Tibial artery (tissue), 4 donors: ENCODE measurements around the gene NSMF.

Source experiments
- DNase-seq, 2 donors: peaks; one replicate each; pipeline ENCODE4 v3.0.0-alpha.2; 2019
- H3K27ac ChIP-seq, 2 donors: fragments of 200-600 bp; sonication (generic) in 1 of 2; 1 replicate in 1 of 2; 2 replicates in 1 of 2; pipeline ENCODE4 v1.5.1; 2018 to 2019; ENCODE audit warnings: mild to moderate bottlenecking in 1 of 2
- H3K27me3 ChIP-seq, 2 donors: fragments of 200-600 bp; sonication (generic) in 1 of 2; one replicate each; pipeline versions ENCODE4 v1.5.1 to v1.6.0; 2016 to 2019
- H3K36me3 ChIP-seq, 3 donors: fragments of 200-600 bp; sonication (generic) in 2 of 3; one replicate each; pipeline ENCODE4 v1.5.1; 2016 to 2019; ENCODE audit warnings: mild to moderate bottlenecking in 2 of 3
- H3K4me1 ChIP-seq, 4 donors: fragments of 200-600 bp; sonication (generic) in 2 of 4; 1 replicate in 3 of 4; 2 replicates in 1 of 4; pipeline ENCODE4 v1.5.1; 2016 to 2019
- H3K4me3 ChIP-seq, 2 donors: fragments of 200-600 bp; sonication (generic) in 1 of 2; 1 replicate in 1 of 2; 2 replicates in 1 of 2; pipeline ENCODE4 v1.5.1; 2018 to 2019; ENCODE audit warnings: mild to moderate bottlenecking in 2 of 2
- H3K9me3 ChIP-seq, 3 donors: fragments of 200-600 bp; sonication (generic) in 1 of 3; one replicate each; pipeline ENCODE4 v1.5.1; 2016 to 2019
- CTCF ChIP-seq, 2 experiments: fragments of 200-600 bp in 1 of 2; fragments of 450-650 bp in 1 of 2; IDR thresholded peaks; one replicate each; pipeline ENCODE4 v1.5.1; 2017 to 2019; ENCODE audit warnings: antibody characterized with exemption in 2 of 2, mild to moderate bottlenecking in 1 of 2, moderate library complexity in 1 of 2
- intact Hi-C: fragments of 100-400 bp; cut with DNase I; formaldehyde crosslinking; loops from one replicate; pipeline ENCODE4 v1.15.0; 2023; ENCODE audit warnings: low total_unique reads

The NSMF gene

GRCh38 chr9:137441935-137442321 is 17.2 kb downstream of the NSMF start:
- Histone ChIP-seq H3K27me3 (peaks cover 0 to 65% of the 10 kb centered on the region in 2 donors), H3K9me3 (no peaks in the 10 kb centered on the region), H3K4me3 (peak overlapping the region in 1 of 2 donors; percentile 40), H3K36me3 (no peaks in the 10 kb centered on the region), H3K27ac (no peak overlapping the region), H3K4me1 (peaks cover 0 to 21% (median 12%) of the 10 kb centered on the region in 4 donors)
- intact Hi-C loops = no loop called here
- no peak for TF ChIP-seq CTCF (IDR thresholded peaks at IDR 0.05)
- DNase-seq = no peak

GRCh38 chr9:137441289-137441934 is 17.7 kb downstream of the NSMF start, which contains the start of gene ENTPD8:
TSS of gene ENTPD8 (minus strand) at chr9:137441357. CDS start at chr9:137438285, 3,072 bp downstream.
- H3K4me3 ChIP-seq = peak within 1 kb of the TSS; percentile 22 to 40
- intact Hi-C loops = no loop called here
- H3K36me3 ChIP-seq = no peaks in the 10 kb centered on the region
- no peak within 1 kb of the TSS for H3K27ac ChIP-seq
- no peaks in the 10 kb centered on the region for H3K9me3 ChIP-seq
- H3K4me1 ChIP-seq = peaks cover 0 to 22% (median 12%) of the 10 kb centered on the region in 4 donors
- peaks cover 0 to 70% of the 10 kb centered on the region in 2 donors for H3K27me3 ChIP-seq
- DNase-seq = no peak
- TF ChIP-seq CTCF (IDR thresholded peaks at IDR 0.05) = no peak

GRCh38 chr9:137439158-137439714 is 19.9 kb downstream of the NSMF start:
- TF ChIP-seq CTCF (IDR thresholded peaks at IDR 0.05) = no peak
- H3K36me3 ChIP-seq = no peaks in the 10 kb centered on the region
- H3K27ac ChIP-seq = no peak overlapping the region
- intact Hi-C loops = no loop called here
- no peak for DNase-seq
- H3K27me3 ChIP-seq = peaks cover 0 to 67% of the 10 kb centered on the region in 2 donors
- H3K9me3 ChIP-seq = no peaks in the 10 kb centered on the region
- H3K4me3 ChIP-seq = no peak overlapping the region
- H3K4me1 ChIP-seq = peaks cover 0 to 26% (median 14%) of the 10 kb centered on the region in 4 donors

- intact Hi-C loops = no loop called here
- Histone ChIP-seq H3K27ac (no peak overlapping the region), H3K36me3 (no peaks in the 10 kb centered on the region), H3K9me3 (no peaks in the 10 kb centered on the region), H3K4me1 (peaks cover 0 to 26% (median 14%) of the 10 kb centered on the region in 4 donors), H3K27me3 (peaks cover 0 to 61% of the 10 kb centered on the region in 2 donors), H3K4me3 (no peak overlapping the region)
- no peak for TF ChIP-seq CTCF (IDR thresholded peaks at IDR 0.05)
- DNase-seq = no peak
Observed at GRCh38 chr9:137438591-137439157, 20.5 kb downstream of the NSMF start.

GRCh38 chr9:137437691-137438590 is 21.2 kb downstream of the NSMF start:
- DNase-seq = no peak
- H3K4me1 ChIP-seq = peaks cover 0 to 26% (median 14%) of the 10 kb centered on the region in 4 donors
- no peaks in the 10 kb centered on the region for H3K9me3 ChIP-seq
- no peaks in the 10 kb centered on the region for H3K36me3 ChIP-seq
- no peak overlapping the region for H3K4me3 ChIP-seq
- H3K27ac ChIP-seq = no peak overlapping the region
- intact Hi-C loops = no loop called here
- H3K27me3 ChIP-seq = peaks cover 0 to 59% of the 10 kb centered on the region in 2 donors
- TF ChIP-seq CTCF (IDR thresholded peaks at IDR 0.05) = no peak
